Sigmoid colon (tissue), 4 donors: ENCODE measurements around the gene NMBR.

Experiments used
- EP300 ChIP-seq, 4 donors: sonication (generic); formaldehyde crosslinking; IDR thresholded peaks; one replicate each; pipeline ENCODE4 v1.6.1; 2017; ENCODE audit warnings: antibody characterized with exemption in 4 of 4
- POLR2A ChIP-seq, 2 donors: fragments of 450-650 bp; IDR thresholded peaks; one replicate each; pipeline ENCODE4 v1.6.1; 2016; ENCODE audit warnings: antibody characterized with exemption in 2 of 2, mild to moderate bottlenecking in 2 of 2, moderate library complexity in 2 of 2
- POLR2AphosphoS5 ChIP-seq, 4 donors: sonication (generic); formaldehyde crosslinking; IDR thresholded peaks; one replicate each; pipeline ENCODE4 v1.6.1; 2017; ENCODE audit warnings: antibody characterized with exemption in 4 of 4

DNA sequence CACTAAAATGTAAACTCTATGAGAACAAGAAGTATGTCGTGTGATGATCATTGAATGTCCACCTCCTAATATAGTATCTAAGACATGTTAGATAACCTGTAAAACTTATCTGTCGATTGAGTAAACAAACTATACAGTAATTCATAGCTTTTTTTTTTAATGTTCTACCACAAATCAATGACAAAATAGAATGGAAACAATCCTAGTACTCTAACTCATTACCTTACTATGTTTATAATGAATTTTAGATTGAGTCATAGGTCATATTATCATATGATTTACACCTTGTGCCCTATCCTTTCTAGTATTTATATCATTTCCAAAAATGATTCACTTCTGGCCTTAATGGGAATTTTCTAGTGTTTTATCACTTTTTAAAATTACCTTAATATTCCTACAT is 6.3 kb upstream of the NMBR start:
- TF ChIP-seq POLR2AphosphoS5 (IDR thresholded peaks at IDR 0.05) (no peak), POLR2A (IDR thresholded peaks at IDR 0.05) (no peak), EP300 (IDR thresholded peaks at IDR 0.05) (no peak)
